Cortex of kidney (tissue), 1 donor: ENCODE measurements around the gene GMPPA.
A peak's percentile ranks its signal among the peaks of the same experiment; 100 is the strongest.

ENCODE experiments used
- DNase-seq: peaks from one replicate; lab custom pipeline; 2025; lab: John Stamatoyannopoulos, UW

GMPPA gene

GRCh38 chr2:219498280-219499057 lies at the start of gene GMPPA:
TSS of gene GMPPA (plus strand) at chr2:219498891. CDS start at chr2:219499976, 1,085 bp downstream.
- DNase-seq: peak; percentile 87

GRCh38 chr2:219449609-219450008 lies 49.1 kb upstream of the GMPPA start:
- DNase-seq: no peak

GRCh38 chr2:219451661-219452360 lies 46.9 kb upstream of the GMPPA start:
- no peak for DNase-seq

GRCh38 chr2:219452361-219453317 lies 46.1 kb upstream of the GMPPA start:
- DNase-seq: no peak

GRCh38 chr2:219453671-219454590 lies 44.8 kb upstream of the GMPPA start:
- no peak for DNase-seq

- DNase-seq: no peak
These were observed 43.1 kb upstream of the GMPPA start for GRCh38 chr2:219455581-219455980.

- no peak for DNase-seq
These were observed 40.8 kb upstream of the GMPPA start for GRCh38 chr2:219457784-219458369.

- DNase-seq: no peak
These were observed 39.7 kb upstream of the GMPPA start for GRCh38 chr2:219458996-219459395.

GRCh38 chr2:219459460-219460311 lies 39.0 kb upstream of the GMPPA start:
- no peak for DNase-seq

GRCh38 chr2:219460424-219460926 lies 38.2 kb upstream of the GMPPA start:
- DNase-seq: no peak

GRCh38 chr2:219461047-219461514 lies 37.6 kb upstream of the GMPPA start:
- no peak for DNase-seq

- no peak for DNase-seq
These were observed 37.0 kb upstream of the GMPPA start for GRCh38 chr2:219461669-219462068.

- no peak for DNase-seq
These were observed 36.3 kb upstream of the GMPPA start for GRCh38 chr2:219462349-219462748.

GRCh38 chr2:219464286-219465032 lies 34.2 kb upstream of the GMPPA start:
- no peak for DNase-seq

- DNase-seq: no peak
These were observed 32.8 kb upstream of the GMPPA start for GRCh38 chr2:219465659-219466561.

GRCh38 chr2:219466816-219467735 lies 31.6 kb upstream of the GMPPA start:
- no peak for DNase-seq

GRCh38 chr2:219467736-219468075 lies 31.0 kb upstream of the GMPPA start:
- DNase-seq: no peak
